Measurements from ENCODE around the gene KCNG4.

- no peak for TF ChIP-seq EZH2phosphoT487 (IDR thresholded peaks at IDR 0.05; ENCODE audit: borderline replicate concordance)
- TF ChIP-seq, protein P1, sequence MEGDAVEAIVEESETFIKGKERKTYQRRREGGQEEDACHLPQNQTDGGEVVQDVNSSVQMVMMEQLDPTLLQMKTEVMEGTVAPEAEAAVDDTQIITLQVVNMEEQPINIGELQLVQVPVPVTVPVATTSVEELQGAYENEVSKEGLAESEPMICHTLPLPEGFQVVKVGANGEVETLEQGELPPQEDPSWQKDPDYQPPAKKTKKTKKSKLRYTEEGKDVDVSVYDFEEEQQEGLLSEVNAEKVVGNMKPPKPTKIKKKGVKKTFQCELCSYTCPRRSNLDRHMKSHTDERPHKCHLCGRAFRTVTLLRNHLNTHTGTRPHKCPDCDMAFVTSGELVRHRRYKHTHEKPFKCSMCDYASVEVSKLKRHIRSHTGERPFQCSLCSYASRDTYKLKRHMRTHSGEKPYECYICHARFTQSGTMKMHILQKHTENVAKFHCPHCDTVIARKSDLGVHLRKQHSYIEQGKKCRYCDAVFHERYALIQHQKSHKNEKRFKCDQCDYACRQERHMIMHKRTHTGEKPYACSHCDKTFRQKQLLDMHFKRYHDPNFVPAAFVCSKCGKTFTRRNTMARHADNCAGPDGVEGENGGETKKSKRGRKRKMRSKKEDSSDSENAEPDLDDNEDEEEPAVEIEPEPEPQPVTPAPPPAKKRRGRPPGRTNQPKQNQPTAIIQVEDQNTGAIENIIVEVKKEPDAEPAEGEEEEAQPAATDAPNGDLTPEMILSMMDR (conservative IDR thresholded peaks at IDR 0.05; ENCODE audit: low read length), result no peak
Observed at GRCh38 chr16:84223456-84223855, 16.4 kb downstream of the KCNG4 start.

Measured in Loucy (cell line).